Mucosa of rectum (tissue), 2 donors: Measurements from ENCODE around the gene LDLRAP1.
"Not testable (repeated sequence)": the region's sequence is repeated elsewhere in the genome, so short reads cannot be mapped to it uniquely, and the experiment has no call there.

Experiments used
- H3K27ac ChIP-seq, 2 donors: one replicate each; pipeline ENCODE4 v1.7.0; 2013; ENCODE audit warnings: inconsistent platforms in 2 of 2, low read depth in 2 of 2, low read length in 2 of 2
- H3K27me3 ChIP-seq, 2 donors: one replicate each; pipeline ENCODE4 v1.7.0; 2013; ENCODE audit warnings: low read length in 2 of 2; ENCODE audit not compliant: control insufficient read depth in 2 of 2, insufficient read depth in 2 of 2
- H3K36me3 ChIP-seq, 2 donors: one replicate each; pipeline ENCODE4 v1.7.0; 2013; ENCODE audit warnings: low read length in 2 of 2; ENCODE audit not compliant: control insufficient read depth in 2 of 2, insufficient read depth in 2 of 2
- H3K4me1 ChIP-seq, 2 donors: one replicate each; pipeline ENCODE4 v1.7.0; 2013; ENCODE audit warnings: low read length in 2 of 2, mild to moderate bottlenecking in 1 of 2; ENCODE audit not compliant: control insufficient read depth in 2 of 2, insufficient read depth in 2 of 2
- H3K4me3 ChIP-seq, 2 donors: one replicate each; pipeline ENCODE4 v1.7.0; 2013; ENCODE audit warnings: low read length in 2 of 2
- H3K9ac ChIP-seq, 2 donors: one replicate each; pipeline ENCODE4 v1.7.0; 2013; ENCODE audit warnings: low read length in 2 of 2, low read depth in 1 of 2, mild to moderate bottlenecking in 1 of 2
- H3K9me3 ChIP-seq, 2 donors: one replicate each; pipeline ENCODE4 v1.7.0; 2013; ENCODE audit warnings: low read length in 2 of 2; ENCODE audit not compliant: control insufficient read depth in 2 of 2
- donor health status: healthy.
- donor health status: Normal muscosa, but diverticular disease.

LDLRAP1 gene

GRCh38 chr1:25506566-25507463, 36.6 kb upstream of the LDLRAP1 start:
- not testable (repeated sequence) for H3K9me3 ChIP-seq, H3K27ac ChIP-seq, H3K27me3 ChIP-seq, H3K36me3 ChIP-seq
- H3K4me1 ChIP-seq = peaks cover 9 to 18% of the 10 kb centered on the region in 2 donors
- H3K4me3 ChIP-seq = peak overlapping the region in 1 of 2 donors; percentile 59
- peak overlapping the region in 1 of 2 donors; percentile 28 for H3K9ac ChIP-seq

- Histone ChIP-seq H3K36me3 (no peaks in the 10 kb centered on the region), H3K27me3 (no peaks in the 10 kb centered on the region), H3K4me3 (no peak overlapping the region), H3K9ac (no peak overlapping the region), H3K27ac (no peak overlapping the region), H3K9me3 (no peaks in the 10 kb centered on the region), H3K4me1 (no peaks in the 10 kb centered on the region)
These were observed 29.7 kb upstream of the LDLRAP1 start for GRCh38 chr1:25513666-25514065.

- H3K9ac ChIP-seq = no peak overlapping the region
- H3K27me3 ChIP-seq = no peaks in the 10 kb centered on the region
- H3K4me3 ChIP-seq = no peak overlapping the region
- no peaks in the 10 kb centered on the region for H3K4me1 ChIP-seq
- H3K9me3 ChIP-seq = no peaks in the 10 kb centered on the region
- H3K36me3 ChIP-seq = no peaks in the 10 kb centered on the region
- H3K27ac ChIP-seq = no peak overlapping the region
These were observed 28.4 kb upstream of the LDLRAP1 start for GRCh38 chr1:25515033-25515432.

GRCh38 chr1:25516686-25517085, 26.7 kb upstream of the LDLRAP1 start:
- Histone ChIP-seq H3K9me3 (no peaks in the 10 kb centered on the region), H3K36me3 (no peaks in the 10 kb centered on the region), H3K27me3 (no peaks in the 10 kb centered on the region), H3K27ac (no peak overlapping the region), H3K4me1 (no peaks in the 10 kb centered on the region), H3K9ac (no peak overlapping the region), H3K4me3 (no peak overlapping the region)

- no peak overlapping the region for H3K4me3 ChIP-seq
- no peak overlapping the region for H3K9ac ChIP-seq
- no peaks in the 10 kb centered on the region for H3K4me1 ChIP-seq
- no peak overlapping the region for H3K27ac ChIP-seq
- H3K9me3 ChIP-seq = no peaks in the 10 kb centered on the region
- no peaks in the 10 kb centered on the region for H3K27me3 ChIP-seq
- H3K36me3 ChIP-seq = no peaks in the 10 kb centered on the region
These were observed 25.7 kb upstream of the LDLRAP1 start for GRCh38 chr1:25517476-25518394.

- Histone ChIP-seq H3K27ac (no peak overlapping the region), H3K27me3 (peaks cover 0 to 4% of the 10 kb centered on the region in 2 donors), H3K4me3 (no peak overlapping the region), H3K4me1 (no peaks in the 10 kb centered on the region), H3K9me3 (no peaks in the 10 kb centered on the region), H3K36me3 (no peaks in the 10 kb centered on the region), H3K9ac (no peak overlapping the region)
These were observed 23.8 kb upstream of the LDLRAP1 start for GRCh38 chr1:25519624-25520023.

- Histone ChIP-seq H3K27ac (no peak overlapping the region), H3K27me3 (peaks cover 0 to 6% of the 10 kb centered on the region in 2 donors), H3K9me3 (no peaks in the 10 kb centered on the region), H3K4me1 (no peaks in the 10 kb centered on the region), H3K4me3 (no peak overlapping the region), H3K36me3 (no peaks in the 10 kb centered on the region), H3K9ac (no peak overlapping the region)
These were observed 22.9 kb upstream of the LDLRAP1 start for GRCh38 chr1:25520446-25521061.

GRCh38 chr1:25522031-25522655, 21.3 kb upstream of the LDLRAP1 start:
- H3K36me3 ChIP-seq = no peaks in the 10 kb centered on the region
- no peaks in the 10 kb centered on the region for H3K9me3 ChIP-seq
- H3K9ac ChIP-seq = no peak overlapping the region
- no peaks in the 10 kb centered on the region for H3K4me1 ChIP-seq
- no peak overlapping the region for H3K27ac ChIP-seq
- H3K4me3 ChIP-seq = no peak overlapping the region
- peaks cover 0 to 6% of the 10 kb centered on the region in 2 donors for H3K27me3 ChIP-seq

GRCh38 chr1:25523542-25523941, 19.9 kb upstream of the LDLRAP1 start:
- Histone ChIP-seq H3K36me3 (no peaks in the 10 kb centered on the region), H3K4me3 (no peak overlapping the region), H3K9me3 (no peaks in the 10 kb centered on the region), H3K27me3 (peaks cover 0 to 6% of the 10 kb centered on the region in 2 donors), H3K27ac (no peak overlapping the region), H3K9ac (no peak overlapping the region), H3K4me1 (no peaks in the 10 kb centered on the region)
